Nephron (organoid): ENCODE results near the gene LARP1B.

ENCODE experiments used
- H3K27ac Mint-ChIP-seq, 3 experiments: 2 replicates each; pipeline ENCODE4 v1.8.0; 2020; ENCODE audit warnings: mixed read lengths in 3 of 3, mild to moderate bottlenecking in 2 of 3, moderate library complexity in 1 of 3
- H3K27me3 Mint-ChIP-seq: 2 replicates; pipeline ENCODE4 v1.8.0; 2021; ENCODE audit warnings: low read depth, mild to moderate bottlenecking, moderate library complexity, mixed read lengths
- H3K36me3 Mint-ChIP-seq: 2 replicates; pipeline ENCODE4 v1.8.0; 2020; ENCODE audit warnings: low read depth, mixed read lengths
- H3K4me1 Mint-ChIP-seq: 2 replicates; pipeline ENCODE4 v1.8.0; 2020; ENCODE audit warnings: mixed read lengths
- H3K4me3 Mint-ChIP-seq, 3 experiments: 2 replicates each; pipeline ENCODE4 v1.8.0; 2020; ENCODE audit warnings: mild to moderate bottlenecking in 3 of 3, mixed read lengths in 3 of 3, moderate library complexity in 2 of 3
- H3K9me3 Mint-ChIP-seq: 2 replicates; pipeline ENCODE4 v1.8.0; 2020; ENCODE audit warnings: mixed read lengths
- CTCF ChIP-seq, 3 experiments: fragments of 200-600 bp; sonication (generic); IDR thresholded peaks; one replicate each; pipeline ENCODE4 v1.5.0; 2021; ENCODE audit warnings: antibody characterized with exemption in 3 of 3; ENCODE audit not compliant: unreplicated experiment in 3 of 3

Gene LARP1B

GRCh38 chr4:128168701-128169100 lies 107.6 kb downstream of the LARP1B start:
- Mint-ChIP-seq H3K4me3 (no peak overlapping the region), H3K36me3 (no peaks in the 10 kb centered on the region), H3K9me3 (no peaks in the 10 kb centered on the region), H3K27me3 (no peaks in the 10 kb centered on the region), H3K4me1 (no peaks in the 10 kb centered on the region), H3K27ac (no peak overlapping the region)
- no peak for TF ChIP-seq CTCF (IDR thresholded peaks at IDR 0.05; ENCODE audit: unreplicated experiment in 3 of 3)

GRCh38 chr4:128169245-128169644 lies 108.1 kb downstream of the LARP1B start:
- H3K27me3 Mint-ChIP-seq = no peaks in the 10 kb centered on the region
- no peak for TF ChIP-seq CTCF (IDR thresholded peaks at IDR 0.05; ENCODE audit: unreplicated experiment in 3 of 3)
- H3K4me3 Mint-ChIP-seq = no peak overlapping the region
- no peak overlapping the region for H3K27ac Mint-ChIP-seq
- no peaks in the 10 kb centered on the region for H3K9me3 Mint-ChIP-seq
- no peaks in the 10 kb centered on the region for H3K4me1 Mint-ChIP-seq
- no peaks in the 10 kb centered on the region for H3K36me3 Mint-ChIP-seq

- no peak for TF ChIP-seq CTCF (IDR thresholded peaks at IDR 0.05; ENCODE audit: unreplicated experiment in 3 of 3)
- Mint-ChIP-seq H3K4me3 (no peak overlapping the region), H3K9me3 (peaks cover 3% of the 10 kb centered on the region)
Measured at GRCh38 chr4:128176643-128177042, 115.5 kb downstream of the LARP1B start.

GRCh38 chr4:128177498-128177897 lies 116.4 kb downstream of the LARP1B start:
- Mint-ChIP-seq H3K27me3 (no peaks in the 10 kb centered on the region), H3K4me1 (no peaks in the 10 kb centered on the region), H3K4me3 (no peak overlapping the region), H3K36me3 (peaks cover 17% of the 10 kb centered on the region), H3K9me3 (peaks cover 6% of the 10 kb centered on the region), H3K27ac (no peak overlapping the region)
- no peak for TF ChIP-seq CTCF (IDR thresholded peaks at IDR 0.05; ENCODE audit: unreplicated experiment in 3 of 3)

More at GRCh38 chr4:128176643-128177042, 115.5 kb downstream of the LARP1B start:
- H3K27me3 Mint-ChIP-seq = no peaks in the 10 kb centered on the region
- peaks cover 13% of the 10 kb centered on the region for H3K36me3 Mint-ChIP-seq
- no peaks in the 10 kb centered on the region for H3K4me1 Mint-ChIP-seq
- no peak overlapping the region for H3K27ac Mint-ChIP-seq

GRCh38 chr4:128186623-128187022 lies 125.5 kb downstream of the LARP1B start:
- H3K36me3 Mint-ChIP-seq = peaks cover 84% of the 10 kb centered on the region
- H3K9me3 Mint-ChIP-seq = peaks cover 48% of the 10 kb centered on the region
- no peak for TF ChIP-seq CTCF (IDR thresholded peaks at IDR 0.05; ENCODE audit: unreplicated experiment in 3 of 3)
- H3K27ac Mint-ChIP-seq = no peak overlapping the region
- no peaks in the 10 kb centered on the region for H3K27me3 Mint-ChIP-seq
- H3K4me3 Mint-ChIP-seq = no peak overlapping the region
- no peaks in the 10 kb centered on the region for H3K4me1 Mint-ChIP-seq

- Mint-ChIP-seq H3K4me3 (no peak overlapping the region), H3K27me3 (no peaks in the 10 kb centered on the region), H3K27ac (no peak overlapping the region), H3K9me3 (peaks cover 16% of the 10 kb centered on the region), H3K4me1 (no peaks in the 10 kb centered on the region), H3K36me3 (peaks cover 54% of the 10 kb centered on the region)
- TF ChIP-seq CTCF (IDR thresholded peaks at IDR 0.05; ENCODE audit: unreplicated experiment in 3 of 3) = peak; percentile 82 to 91 (median 84)
Measured at GRCh38 chr4:128191115-128191781, 130.1 kb downstream of the LARP1B start.
